Measurements from ENCODE around the gene ITIH1.
"Not testable (repeated sequence)": the region's sequence is repeated elsewhere in the genome, so short reads cannot be mapped to it uniquely, and the experiment has no call there.

Gene ITIH1

GRCh38 chr3:52774901-52775864 lies 2.2 kb upstream of the ITIH1 start:
- no peak for DNase-seq

GRCh38 chr3:52775877-52776276 lies 1.5 kb upstream of the ITIH1 start:
- DNase-seq = no peak

- not testable (repeated sequence) for DNase-seq
Measured at GRCh38 chr3:52776486-52776885, 913 bp upstream of the ITIH1 start.

GRCh38 chr3:52777959-52778805 lies 783 bp downstream of the ITIH1 start:
- no peak for DNase-seq

GRCh38 chr3:52779011-52779836 lies 1.8 kb downstream of the ITIH1 start:
- DNase-seq = no peak

GRCh38 chr3:52779837-52780585 lies 2.6 kb downstream of the ITIH1 start:
- DNase-seq = no peak

- DNase-seq = no peak
Measured at GRCh38 chr3:52781741-52782140, 4.3 kb downstream of the ITIH1 start.

- no peak for DNase-seq
Measured at GRCh38 chr3:52782412-52783210, 5.2 kb downstream of the ITIH1 start.

- DNase-seq = no peak
Measured at GRCh38 chr3:52783211-52783555, 5.8 kb downstream of the ITIH1 start.

GRCh38 chr3:52784021-52784621 lies 6.7 kb downstream of the ITIH1 start:
- no peak for DNase-seq

GRCh38 chr3:52784931-52785590 lies 7.7 kb downstream of the ITIH1 start:
- no peak for DNase-seq

GRCh38 chr3:52786330-52787215 lies 9.2 kb downstream of the ITIH1 start:
- DNase-seq = no peak

GRCh38 chr3:52787246-52787645 lies 9.8 kb downstream of the ITIH1 start:
- DNase-seq = no peak

- DNase-seq = no peak
Measured at GRCh38 chr3:52787672-52788625, 10.6 kb downstream of the ITIH1 start.

- no peak for DNase-seq
Measured at GRCh38 chr3:52788890-52789745, 11.7 kb downstream of the ITIH1 start.

GRCh38 chr3:52789746-52790040 lies 12.3 kb downstream of the ITIH1 start:
- no peak for DNase-seq

GRCh38 chr3:52790337-52790736 lies 12.9 kb downstream of the ITIH1 start:
- no peak for DNase-seq

All from NCI-H526 treated with DMSO at 0.1 percent for 48 hours (cell line).